CD4-positive, alpha-beta T cell treated with Interleukin-17A for 4 hours (primary cell): ENCODE data around the gene IQSEC1.

ENCODE experiments used
- DNase-seq: peaks from one replicate; pipeline ENCODE4 v3.0.0-alpha.2; 2020; ENCODE audit warnings: mixed read lengths

The IQSEC1 gene

GRCh38 chr3:13025778-13026518 lies 47.3 kb downstream of the IQSEC1 start:
- DNase-seq: no peak

GRCh38 chr3:13025090-13025489 lies 48.1 kb downstream of the IQSEC1 start:
- DNase-seq: no peak

- no peak for DNase-seq
Observed at GRCh38 chr3:13024765-13025065, 48.5 kb downstream of the IQSEC1 start.

- no peak for DNase-seq
Observed at GRCh38 chr3:13023971-13024764, 49.1 kb downstream of the IQSEC1 start.

- DNase-seq: no peak
Observed at GRCh38 chr3:13023235-13023970, 49.8 kb downstream of the IQSEC1 start.

- DNase-seq: no peak
Observed at GRCh38 chr3:13022348-13023234, 50.6 kb downstream of the IQSEC1 start.

GRCh38 chr3:13021141-13022114 lies 51.8 kb downstream of the IQSEC1 start:
- DNase-seq: no peak

GRCh38 chr3:13020159-13020750 lies 53.0 kb downstream of the IQSEC1 start:
- no peak for DNase-seq

- no peak for DNase-seq
Observed at GRCh38 chr3:13019243-13020095, 53.8 kb downstream of the IQSEC1 start.

- DNase-seq: no peak
Observed at GRCh38 chr3:13018561-13019242, 54.5 kb downstream of the IQSEC1 start.

GRCh38 chr3:13018043-13018451 lies 55.2 kb downstream of the IQSEC1 start:
- no peak for DNase-seq

GRCh38 chr3:13017361-13018042 lies 55.7 kb downstream of the IQSEC1 start:
- DNase-seq: no peak

GRCh38 chr3:13016721-13017255 lies 56.4 kb downstream of the IQSEC1 start:
- no peak for DNase-seq

- peak; percentile 73 for DNase-seq
Observed at GRCh38 chr3:13016083-13016720, 57.0 kb downstream of the IQSEC1 start.

GRCh38 chr3:13015286-13016082 lies 57.7 kb downstream of the IQSEC1 start:
- DNase-seq: peak; percentile 71

- peak; percentile 29 for DNase-seq
Observed at GRCh38 chr3:13014755-13015285, 58.4 kb downstream of the IQSEC1 start.
